Stomach (tissue), 4 donors: ENCODE results near the gene PIWIL1.

Experiments used
- CTCF ChIP-seq, 7 experiments: fragments of 450-650 bp in 4 of 7; fragments of 200-600 bp in 3 of 7; sonication (generic) in 3 of 7; IDR thresholded peaks; one replicate each; pipeline ENCODE4 v1.5.1; 2016 to 2019; ENCODE audit warnings: antibody characterized with exemption in 7 of 7, control low read depth in 2 of 7, mild to moderate bottlenecking in 1 of 7
- EP300 ChIP-seq: sonication (generic); formaldehyde crosslinking; IDR thresholded peaks from one replicate; pipeline ENCODE4 v1.6.1; 2017; ENCODE audit warnings: antibody characterized with exemption
- POLR2A ChIP-seq, 4 donors: fragments of 450-650 bp; IDR thresholded peaks; one replicate each; pipeline ENCODE4 v1.6.1; 2016; ENCODE audit warnings: antibody characterized with exemption in 4 of 4, control low read depth in 2 of 4, mild to moderate bottlenecking in 1 of 4, moderate library complexity in 1 of 4
- POLR2AphosphoS5 ChIP-seq, 3 donors: sonication (generic); formaldehyde crosslinking; IDR thresholded peaks; one replicate each; pipeline ENCODE4 v1.6.1; 2016; ENCODE audit warnings: antibody characterized with exemption in 3 of 3

GRCh38 chr12:130357241-130357640 is 19.6 kb downstream of the PIWIL1 start:
- no peak for TF ChIP-seq CTCF (IDR thresholded peaks at IDR 0.05)
- TF ChIP-seq POLR2AphosphoS5 (IDR thresholded peaks at IDR 0.05): no peak
- TF ChIP-seq POLR2A (IDR thresholded peaks at IDR 0.05): no peak
- no peak for TF ChIP-seq EP300
